Fibroblast of mammary gland (primary cell): ENCODE results near the gene PAM.
"Not testable (repeated sequence)": the region's sequence is repeated elsewhere in the genome, so short reads cannot be mapped to it uniquely, and the experiment has no call there.

Experiments used
- DNase-seq: peaks from one replicate; pipeline ENCODE4 v3.0.0-alpha.2; 2010; ENCODE audit warnings: low read depth
- H3K4me3 ChIP-seq: 2 replicates; pipeline ENCODE4 v1.5.1; 2011; ENCODE audit warnings: low read depth, mild to moderate bottlenecking, low read length, moderate library complexity; ENCODE audit not compliant: control insufficient read depth
- TF ChIP-seq, protein P1 (sequence below): conservative IDR thresholded peaks from 2 replicates; pipeline ENCODE4 v1.5.1; 2011; ENCODE audit warnings: low read depth, low read length, inconsistent platforms; ENCODE audit not compliant: control insufficient read depth, insufficient read depth

PAM gene

DNA sequence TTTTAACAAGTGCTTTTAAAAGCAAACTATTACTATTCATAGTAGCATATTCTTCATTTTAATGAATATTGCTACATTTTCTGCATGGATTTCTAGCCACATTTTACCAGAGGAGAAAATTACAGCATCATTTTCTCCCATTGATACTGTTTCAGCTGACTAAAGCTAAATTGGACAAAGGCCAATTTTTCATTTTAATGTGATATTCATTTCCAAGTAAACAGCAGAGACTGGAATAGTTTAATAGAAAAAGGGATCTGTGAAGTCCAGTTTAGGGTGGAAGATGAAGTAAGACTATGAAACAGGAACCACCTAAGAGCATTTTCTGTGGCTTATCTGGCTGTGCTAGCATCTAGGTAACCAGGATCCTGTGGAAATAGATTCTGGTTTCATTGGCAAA, 236.7 kb downstream of the PAM start:
- DNase-seq: no peak
- TF ChIP-seq, protein P1, sequence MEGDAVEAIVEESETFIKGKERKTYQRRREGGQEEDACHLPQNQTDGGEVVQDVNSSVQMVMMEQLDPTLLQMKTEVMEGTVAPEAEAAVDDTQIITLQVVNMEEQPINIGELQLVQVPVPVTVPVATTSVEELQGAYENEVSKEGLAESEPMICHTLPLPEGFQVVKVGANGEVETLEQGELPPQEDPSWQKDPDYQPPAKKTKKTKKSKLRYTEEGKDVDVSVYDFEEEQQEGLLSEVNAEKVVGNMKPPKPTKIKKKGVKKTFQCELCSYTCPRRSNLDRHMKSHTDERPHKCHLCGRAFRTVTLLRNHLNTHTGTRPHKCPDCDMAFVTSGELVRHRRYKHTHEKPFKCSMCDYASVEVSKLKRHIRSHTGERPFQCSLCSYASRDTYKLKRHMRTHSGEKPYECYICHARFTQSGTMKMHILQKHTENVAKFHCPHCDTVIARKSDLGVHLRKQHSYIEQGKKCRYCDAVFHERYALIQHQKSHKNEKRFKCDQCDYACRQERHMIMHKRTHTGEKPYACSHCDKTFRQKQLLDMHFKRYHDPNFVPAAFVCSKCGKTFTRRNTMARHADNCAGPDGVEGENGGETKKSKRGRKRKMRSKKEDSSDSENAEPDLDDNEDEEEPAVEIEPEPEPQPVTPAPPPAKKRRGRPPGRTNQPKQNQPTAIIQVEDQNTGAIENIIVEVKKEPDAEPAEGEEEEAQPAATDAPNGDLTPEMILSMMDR: no peak
- H3K4me3 ChIP-seq: no peak overlapping the region

- TF ChIP-seq, protein P1: no peak
- no peak for DNase-seq
- H3K4me3 ChIP-seq: no peak overlapping the region
These were observed 241.0 kb downstream of the PAM start for GRCh38 chr5:102996011-102996575.

- H3K4me3 ChIP-seq: no peak overlapping the region
- TF ChIP-seq, protein P1: no peak
- DNase-seq: no peak
These were observed 243.1 kb downstream of the PAM start for GRCh38 chr5:102998224-102998623.

DNA sequence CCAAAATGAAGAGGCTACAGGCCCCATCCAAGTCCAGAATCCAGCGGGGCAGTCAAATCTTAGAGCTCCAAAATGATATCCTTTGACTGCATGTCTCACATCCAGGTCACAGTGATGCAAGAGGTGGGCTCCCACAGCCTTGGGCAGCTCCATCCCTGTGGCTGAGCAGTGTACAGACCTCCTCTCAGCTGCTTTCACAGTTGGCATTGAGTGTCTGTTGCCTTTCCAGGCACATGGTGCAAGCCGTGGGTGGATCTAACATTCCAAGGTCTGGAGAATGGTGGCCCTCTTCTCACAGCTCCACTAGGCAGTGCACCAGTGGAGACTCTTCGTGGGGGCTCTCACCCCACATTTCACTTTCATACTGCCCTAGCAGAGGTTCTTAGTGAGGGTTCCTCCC, 244.1 kb downstream of the PAM start:
- no peak overlapping the region for H3K4me3 ChIP-seq
- TF ChIP-seq, protein P1: no peak
- no peak for DNase-seq

- not testable (repeated sequence) for DNase-seq, H3K4me3 ChIP-seq
These were observed 244.5 kb downstream of the PAM start for GRCh38 chr5:102999621-103000020.

GRCh38 chr5:103000089-103000488, 245.0 kb downstream of the PAM start:
- TF ChIP-seq, protein P1: no peak

GRCh38 chr5:103003872-103004271, 248.8 kb downstream of the PAM start:
- H3K4me3 ChIP-seq: no peak overlapping the region
- no peak for DNase-seq

More at GRCh38 chr5:103000089-103000488, 245.0 kb downstream of the PAM start:
- no peak for DNase-seq
- H3K4me3 ChIP-seq: no peak overlapping the region

More at GRCh38 chr5:103003872-103004271, 248.8 kb downstream of the PAM start:
- TF ChIP-seq, protein P1: no peak
